Measurements from ENCODE around the gene TTC13. TPM values are rescaled to one million over a fixed set of nuclear protein-coding genes. Genes with fewer than 3 reads are reported as not detected.

The TTC13 gene
- total and polyA plus RNA-seq, 2 of the 13 experiments (the other 11 are each of a cell fraction or from before 2014, with no cell fraction given): 5.8 to 15.9 TPM

GRCh38 chr1:230976825-230977747 lies 1.6 kb downstream of the TTC13 start:
- in situ Hi-C loops (cut with HindIII; ENCODE audit: extremely low pct_ligation_motif_present, low pct_unique_long_range_greater_than_20kb) (no loop called here), intact Hi-C loops (cut with micrococcal nuclease; ENCODE audit: unreplicated experiment) (loop anchor here (5.0 to 10.0 kb wide), 2 partner anchors 262 to 335 kb away; partner anchors contain the start of genes AGT and COG2)
- WGBS (ENCODE audit: low lambda C conversion rate): 71% methylated on average over 14 of the region's 14 CpGs
- Histone ChIP-seq H3K27me3 (ENCODE audit: control insufficient read depth in 1 of 2, insufficient read depth in 2 of 2, low read length in 2 of 2) (no peaks in the 10 kb centered on the region; a peak in 1 of 5 replicates), H3K4me1 (ENCODE audit: insufficient read depth, low read length) (peaks cover 32% of the 10 kb centered on the region), H3K9ac (ENCODE audit: insufficient read depth, low read depth, low read length) (peak overlapping the region; percentile 68), H3K4me2 (ENCODE audit: low read depth, low read length) (peak overlapping the region; percentile 64), H3K4me3 (replicated peaks in 1 of 3; ENCODE audit: insufficient read depth in 1 of 3, low read depth in 2 of 3, low read length in 3 of 3) (peak overlapping the region; percentile 81 to 94 (median 84); a peak in 5 of 6 replicates), H3K9me3 (ENCODE audit: low read length) (no peaks in the 10 kb centered on the region), H2AFZ (ENCODE audit: low read length) (no peak overlapping the region), H3K79me2 (ENCODE audit: insufficient read depth, low read length) (peaks cover 9% of the 10 kb centered on the region), H4K20me1 (ENCODE audit: insufficient read depth, low read length) (no peaks in the 10 kb centered on the region), H3K27ac (ENCODE audit: extremely low read length, insufficient read depth, low read length) (no peak overlapping the region), H3K36me3 (replicated peaks in 1 of 2; ENCODE audit: control insufficient read depth in 1 of 2, insufficient read depth in 2 of 2, low read length in 2 of 2) (peaks cover 0 to 1% of the 10 kb centered on the region in 2 experiments; a peak in 1 of 5 replicates)
- DNase-seq (ENCODE audit: low spot score) (no peak), FAIRE-seq (no peak), ATAC-seq (no peak)
- TF ChIP-seq SALL1 (CRISPR knock-in tag; IDR thresholded peaks at IDR 0.05) (no peak), PBX2 (CRISPR knock-in tag; IDR thresholded peaks at IDR 0.05) (no peak), TP53 (CRISPR knock-in tag; conservative IDR thresholded peaks at IDR 0.05) (no peak), U2AF1 (optimal IDR thresholded peaks at IDR 0.05; ENCODE audit: low read depth, low read length) (no peak), IRX3 (CRISPR knock-in tag; IDR thresholded peaks at IDR 0.05; ENCODE audit: borderline replicate concordance, low read depth) (no peak), ZNF605 (CRISPR knock-in tag; IDR thresholded peaks at IDR 0.05) (no peak), NKX3-1 (CRISPR knock-in tag; IDR thresholded peaks at IDR 0.05) (no peak), FOXK2 (IDR thresholded peaks at IDR 0.05) (no peak), ZKSCAN5 (CRISPR knock-in tag; IDR thresholded peaks at IDR 0.05) (no peak), ZNF629 (CRISPR knock-in tag; conservative IDR thresholded peaks at IDR 0.05) (no peak), CHD2 (IDR thresholded peaks at IDR 0.05; ENCODE audit: low read depth, low read length) (no peak), GABPB1 (CRISPR knock-in tag; IDR thresholded peaks at IDR 0.05) (no peak), ZNF24 (IDR thresholded peaks at IDR 0.05) (no peak), RFXANK (CRISPR knock-in tag; IDR thresholded peaks at IDR 0.05) (no peak), ZBTB3 (CRISPR knock-in tag; IDR thresholded peaks at IDR 0.05; ENCODE audit: borderline replicate concordance, low read depth) (no peak), PAF1 (CRISPR knock-in tag; IDR thresholded peaks at IDR 0.05) (no peak), GATAD2A (CRISPR knock-in tag; IDR thresholded peaks at IDR 0.05) (no peak), MYNN (CRISPR knock-in tag; IDR thresholded peaks at IDR 0.05; ENCODE audit: low read depth) (no peak)
- TF ChIP-seq, protein P1, sequence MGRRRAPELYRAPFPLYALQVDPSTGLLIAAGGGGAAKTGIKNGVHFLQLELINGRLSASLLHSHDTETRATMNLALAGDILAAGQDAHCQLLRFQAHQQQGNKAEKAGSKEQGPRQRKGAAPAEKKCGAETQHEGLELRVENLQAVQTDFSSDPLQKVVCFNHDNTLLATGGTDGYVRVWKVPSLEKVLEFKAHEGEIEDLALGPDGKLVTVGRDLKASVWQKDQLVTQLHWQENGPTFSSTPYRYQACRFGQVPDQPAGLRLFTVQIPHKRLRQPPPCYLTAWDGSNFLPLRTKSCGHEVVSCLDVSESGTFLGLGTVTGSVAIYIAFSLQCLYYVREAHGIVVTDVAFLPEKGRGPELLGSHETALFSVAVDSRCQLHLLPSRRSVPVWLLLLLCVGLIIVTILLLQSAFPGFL (CRISPR knock-in tag; IDR thresholded peaks at IDR 0.05): no peak
- TF ChIP-seq, protein P2, sequence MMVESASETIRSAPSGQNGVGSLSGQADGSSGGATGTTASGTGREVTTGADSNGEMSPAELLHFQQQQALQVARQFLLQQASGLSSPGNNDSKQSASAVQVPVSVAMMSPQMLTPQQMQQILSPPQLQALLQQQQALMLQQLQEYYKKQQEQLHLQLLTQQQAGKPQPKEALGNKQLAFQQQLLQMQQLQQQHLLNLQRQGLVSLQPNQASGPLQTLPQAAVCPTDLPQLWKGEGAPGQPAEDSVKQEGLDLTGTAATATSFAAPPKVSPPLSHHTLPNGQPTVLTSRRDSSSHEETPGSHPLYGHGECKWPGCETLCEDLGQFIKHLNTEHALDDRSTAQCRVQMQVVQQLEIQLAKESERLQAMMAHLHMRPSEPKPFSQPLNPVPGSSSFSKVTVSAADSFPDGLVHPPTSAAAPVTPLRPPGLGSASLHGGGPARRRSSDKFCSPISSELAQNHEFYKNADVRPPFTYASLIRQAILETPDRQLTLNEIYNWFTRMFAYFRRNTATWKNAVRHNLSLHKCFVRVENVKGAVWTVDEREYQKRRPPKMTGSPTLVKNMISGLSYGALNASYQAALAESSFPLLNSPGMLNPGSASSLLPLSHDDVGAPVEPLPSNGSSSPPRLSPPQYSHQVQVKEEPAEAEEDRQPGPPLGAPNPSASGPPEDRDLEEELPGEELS (CRISPR knock-in tag; IDR thresholded peaks at IDR 0.05): no peak
- BruUV-seq (replicated peaks): TSS peak; percentile 40
- CTCF ChIA-PET (ENCODE audit: low intra/inter-chr PET ratio, low total read pairs): no interaction called here
- POLR2A ChIA-PET: interaction anchor here (1.5 kb wide), 1 partner anchor 109 kb away, joined by 5 read pairs; the partner anchor contains the start of gene C1orf198
